Medulla oblongata (tissue), 1 donor: ENCODE results near the gene HACL1.

Source experiments
- DNase-seq: peaks from one replicate; pipeline ENCODE4 v3.0.0-alpha.2; 2015; ENCODE audit errors: extremely low spot score

HACL1 gene

GRCh38 chr3:15527031-15527459 is 74.3 kb downstream of the HACL1 start:
- DNase-seq: no peak

DNA sequence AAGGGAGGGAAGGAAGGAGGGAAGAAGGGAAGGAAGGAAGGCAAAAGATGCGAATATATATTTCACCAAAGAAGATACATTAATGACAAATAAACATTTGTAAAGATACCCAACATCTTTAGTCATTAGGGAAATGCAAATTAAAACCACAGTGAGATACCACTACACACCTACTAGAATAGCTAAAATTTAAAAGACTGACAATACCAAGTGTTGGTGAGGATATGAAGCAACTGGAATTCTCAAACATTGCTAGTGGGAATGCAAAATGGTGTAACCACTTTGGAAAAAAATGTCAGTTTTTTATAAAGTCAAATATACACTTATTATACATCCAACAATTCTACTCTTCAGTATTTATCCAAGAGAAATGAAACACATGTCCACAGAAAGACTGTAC is 75.6 kb downstream of the HACL1 start:
- no peak for DNase-seq

DNA sequence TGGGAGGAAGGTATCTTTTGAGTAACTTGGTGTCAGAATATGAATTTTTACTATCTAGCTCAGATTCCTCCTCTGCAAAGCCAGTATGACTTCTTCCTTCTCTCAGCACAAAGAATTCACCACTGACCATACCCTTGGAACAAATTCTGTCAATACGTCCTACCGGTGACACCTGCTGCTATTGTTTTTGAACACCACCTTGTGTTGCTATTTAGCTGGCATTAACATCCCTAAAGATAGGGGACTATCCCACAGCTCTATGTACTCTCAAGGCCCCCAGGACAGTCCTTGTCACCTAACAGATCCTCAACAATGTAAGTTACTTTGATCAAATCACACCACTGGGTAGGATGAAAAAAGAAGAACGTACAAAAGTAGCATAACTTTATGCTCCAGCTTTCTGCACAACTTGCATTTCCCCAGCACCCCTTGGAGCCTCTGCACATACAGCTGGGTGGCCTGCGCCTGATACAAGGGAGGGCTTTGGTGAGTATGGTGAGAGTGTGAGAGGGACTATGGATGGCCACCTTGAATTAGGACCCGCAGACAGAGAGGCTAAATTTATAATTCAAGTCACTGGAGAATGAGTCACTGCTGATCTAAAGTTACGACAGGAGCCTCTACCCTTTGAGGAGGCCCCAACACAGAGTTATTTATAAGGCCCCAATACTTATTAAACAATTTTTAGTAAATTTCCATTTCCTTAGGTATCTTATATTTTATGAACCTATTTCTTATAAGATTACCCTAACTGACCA is 77.5 kb downstream of the HACL1 start:
- DNase-seq: no peak

GRCh38 chr3:15522016-15522415 is 79.4 kb downstream of the HACL1 start:
- no peak for DNase-seq

- DNase-seq: no peak
Measured at GRCh38 chr3:15521573-15521965, 79.8 kb downstream of the HACL1 start, which contains the start of gene COLQ. COLQ (minus strand) TSS chr3:15521706; CDS start chr3:15521625, 81 bp downstream.

- no peak for DNase-seq
Measured at GRCh38 chr3:15520804-15521572, 80.4 kb downstream of the HACL1 start.

DNA sequence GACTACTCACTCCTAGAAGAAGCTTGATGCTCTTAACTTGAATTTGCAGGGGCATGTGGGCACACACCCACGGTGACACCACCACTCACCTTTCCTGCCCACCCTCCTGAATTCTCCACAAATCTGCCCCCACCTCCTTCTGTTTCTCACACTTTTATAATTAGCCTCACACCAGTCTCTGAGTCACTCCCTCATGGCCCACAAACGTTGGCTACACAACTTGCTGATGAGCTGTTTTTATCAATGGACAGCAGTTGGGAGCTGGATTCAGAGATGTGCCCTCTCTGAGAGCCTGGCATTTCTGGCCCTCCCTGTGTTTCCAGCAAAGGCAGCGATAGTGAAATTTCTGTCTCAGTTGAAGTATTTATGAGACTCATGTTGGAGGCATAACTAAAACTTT is 81.2 kb downstream of the HACL1 start:
- DNase-seq: no peak

DNA sequence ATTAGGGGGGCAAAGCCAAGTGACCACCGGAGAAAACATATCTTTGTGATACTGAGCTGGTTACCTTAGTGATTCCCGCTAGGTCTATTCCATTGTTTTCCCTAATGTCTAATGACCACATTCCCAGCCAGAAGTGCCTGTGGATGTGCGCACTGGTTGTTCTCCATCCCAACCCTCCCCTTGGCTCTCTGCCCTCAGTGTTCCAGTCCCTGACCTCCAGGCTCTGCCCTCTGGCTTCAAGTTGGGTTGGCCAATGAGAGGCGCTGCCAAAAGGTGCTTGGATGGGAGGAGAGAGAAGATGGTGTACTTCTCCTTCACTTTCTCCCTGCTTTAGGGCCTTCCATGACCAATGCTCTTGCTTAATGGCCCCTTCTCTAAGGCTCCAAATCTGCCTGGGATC is 82.3 kb downstream of the HACL1 start:
- DNase-seq: no peak

- no peak for DNase-seq
Measured at GRCh38 chr3:15514663-15515340, 86.6 kb downstream of the HACL1 start.

GRCh38 chr3:15513810-15514662 is 87.3 kb downstream of the HACL1 start:
- no peak for DNase-seq

DNA sequence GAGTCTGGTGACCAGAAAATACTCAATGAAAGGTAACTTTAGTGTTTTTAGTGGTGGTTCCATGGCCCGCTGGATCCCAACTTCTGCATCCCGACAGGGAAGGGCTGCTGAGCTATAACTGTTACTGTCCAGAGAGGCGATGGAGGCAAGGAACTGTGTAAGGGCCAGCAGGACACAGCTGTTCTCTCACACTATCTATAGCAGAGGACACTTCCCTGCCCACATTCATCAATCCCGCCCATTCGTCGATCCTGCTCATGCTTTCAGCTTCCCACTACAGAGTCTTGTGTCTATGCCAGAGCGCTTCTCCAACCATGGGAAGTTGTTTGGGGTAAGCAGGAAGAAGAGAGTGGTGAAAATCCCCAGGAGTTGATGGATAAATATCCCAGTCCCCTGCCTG is 88.3 kb downstream of the HACL1 start:
- no peak for DNase-seq

GRCh38 chr3:15512166-15512565 is 89.2 kb downstream of the HACL1 start:
- DNase-seq: peak; percentile 59

GRCh38 chr3:15511156-15511555 is 90.2 kb downstream of the HACL1 start:
- no peak for DNase-seq
